Neural cell (in vitro differentiated cells): ENCODE data around the gene ROR1.

ENCODE experiments used
- CTCF ChIP-seq: fragments of 450-650 bp; IDR thresholded peaks from 2 replicates; pipeline ENCODE4 v1.5.1; 2014; ENCODE audit warnings: antibody characterized with exemption, mild to moderate bottlenecking, moderate library complexity; ENCODE audit not compliant: poor library complexity, severe bottlenecking
- POLR2AphosphoS5 ChIP-seq: IDR thresholded peaks from 2 replicates; pipeline ENCODE4 v1.6.1; 2012

GRCh38 chr1:63871463-63871862 lies 97.6 kb downstream of the ROR1 start:
- TF ChIP-seq CTCF (no peak), POLR2AphosphoS5 (no peak)
